H1 (cell line): ENCODE data around the gene NDUFV1.

Source experiments
- ATF2 ChIP-seq: IDR thresholded peaks from 2 replicates; pipeline ENCODE4 v1.6.1; 2012; ENCODE audit warnings: low read length, inconsistent platforms
- CTCF ChIP-seq, 3 experiments: IDR thresholded peaks; 1 replicate in 2 of 3; 2 replicates in 1 of 3; pipeline versions ENCODE4 v1.5.1 to v1.6.1; 2011; ENCODE audit warnings: low read length in 3 of 3, mild to moderate bottlenecking in 3 of 3, inconsistent platforms in 2 of 3, low read depth in 1 of 3, moderate library complexity in 1 of 3; ENCODE audit not compliant: insufficient read depth in 1 of 3; ENCODE audit errors: control extremely low read depth in 1 of 3
- EP300 ChIP-seq, 2 experiments: IDR thresholded peaks; 1 replicate in 1 of 2; 2 replicates in 1 of 2; pipeline ENCODE4 v1.6.1; 2011 to 2012; ENCODE audit warnings: low read depth in 2 of 2, low read length in 2 of 2, mild to moderate bottlenecking in 2 of 2, borderline replicate concordance in 1 of 2, inconsistent platforms in 1 of 2, moderate library complexity in 1 of 2
- EZH2 ChIP-seq: fragments of 200-600 bp; sonication (generic); IDR thresholded peaks from 2 replicates; pipeline ENCODE4 v1.7.1; 2012; ENCODE audit warnings: low read depth, mild to moderate bottlenecking, moderate library complexity, low read length, inconsistent platforms; ENCODE audit not compliant: severe bottlenecking
- MAFK ChIP-seq: IDR thresholded peaks from 2 replicates; pipeline ENCODE4 v1.6.1; 2012; ENCODE audit warnings: low read depth, mild to moderate bottlenecking, improper control_type of control experiment, low read length
- POLR2A ChIP-seq, 2 experiments: IDR thresholded peaks; 1 replicate in 1 of 2; 2 replicates in 1 of 2; pipeline ENCODE4 v1.6.1; 2011; ENCODE audit warnings: low read depth in 2 of 2, low read length in 2 of 2, mild to moderate bottlenecking in 2 of 2; ENCODE audit errors: control extremely low read depth in 1 of 2
- POLR2AphosphoS5 ChIP-seq: IDR thresholded peaks from 2 replicates; pipeline ENCODE4 v1.6.1; 2011; ENCODE audit warnings: low read depth, low read length
- SIN3A ChIP-seq, 2 experiments: IDR thresholded peaks in 1 of 2; conservative IDR thresholded peaks in 1 of 2; 2 replicates each; pipeline ENCODE4 v1.6.1; 2011 to 2012; ENCODE audit warnings: low read length in 2 of 2, improper control_type of control experiment in 1 of 2, low read depth in 1 of 2, mild to moderate bottlenecking in 1 of 2
- SP1 ChIP-seq: IDR thresholded peaks from 2 replicates; pipeline ENCODE4 v1.6.1; 2011; ENCODE audit warnings: low read depth, low read length

- TF ChIP-seq ATF2 = no peak
- TF ChIP-seq EP300 (IDR thresholded peaks at IDR 0.05; ENCODE audit: borderline replicate concordance in 1 of 2, low read depth in 2 of 2, low read length in 2 of 2) = no peak
- no peak for TF ChIP-seq EZH2
- TF ChIP-seq POLR2A (IDR thresholded peaks at IDR 0.05; ENCODE audit: control extremely low read depth in 1 of 2, low read depth in 2 of 2, low read length in 2 of 2) = no peak
- TF ChIP-seq CTCF (IDR thresholded peaks at IDR 0.05; ENCODE audit: control extremely low read depth in 1 of 3, insufficient read depth in 1 of 3, low read depth in 1 of 3, low read length in 3 of 3) = peak; percentile 57 to 80 (median 67)
- no peak for TF ChIP-seq SIN3A (conservative IDR thresholded peaks at IDR 0.05 in 1 of 2, IDR thresholded peaks at IDR 0.05 in 1 of 2; ENCODE audit: low read depth in 1 of 2, low read length in 2 of 2)
- no peak for TF ChIP-seq MAFK
- no peak for TF ChIP-seq SP1
- TF ChIP-seq POLR2AphosphoS5 = no peak
Observed at GRCh38 chr11:67576735-67577475, 29.8 kb upstream of the NDUFV1 start.
